Measurements from ENCODE around the gene ARSI. TPM values are rescaled to one million over a fixed set of nuclear protein-coding genes. Genes with fewer than 3 reads are reported as not detected.

ARSI gene
- total and polyA plus RNA-seq, 2 of the 13 experiments (the other 11 are each of a cell fraction or from before 2014, with no cell fraction given): 4.2 to 33.9 TPM

DNA sequence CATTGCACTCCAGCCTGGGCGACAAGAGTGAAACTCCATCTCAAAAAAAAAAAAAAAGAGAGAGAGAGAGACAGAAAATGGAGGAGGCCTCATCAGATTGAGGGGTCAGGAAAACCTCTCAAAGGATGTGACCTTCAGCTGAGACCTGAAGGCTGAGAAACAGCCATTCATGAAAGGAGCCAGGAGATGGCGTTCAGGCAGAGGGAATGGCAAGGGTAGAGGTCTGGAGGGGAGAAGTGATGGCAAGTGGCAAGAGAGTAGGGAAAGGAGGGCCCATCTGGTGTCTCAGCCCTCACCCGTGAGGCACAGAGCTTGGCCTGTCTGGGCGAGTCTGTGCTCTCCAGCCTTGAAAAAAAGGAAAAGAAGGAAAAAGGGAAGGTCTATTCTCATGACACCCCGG is 30.2 kb downstream of the ARSI start:
- 7% methylated on average over 5 of the region's 5 CpGs for WGBS (ENCODE audit: low lambda C conversion rate)
- Histone ChIP-seq H3K4me1 (ENCODE audit: insufficient read depth, low read length) (peaks cover 20% of the 10 kb centered on the region), H3K79me2 (ENCODE audit: insufficient read depth, low read length) (no peaks in the 10 kb centered on the region), H3K9ac (ENCODE audit: insufficient read depth, low read depth, low read length) (no peak overlapping the region), H3K27ac (ENCODE audit: extremely low read length, insufficient read depth, low read length) (no peak overlapping the region), H4K20me1 (ENCODE audit: insufficient read depth, low read length) (no peaks in the 10 kb centered on the region), H2AFZ (ENCODE audit: low read length) (no peak overlapping the region), H3K4me3 (replicated peaks in 1 of 3; ENCODE audit: insufficient read depth in 1 of 3, low read depth in 2 of 3, low read length in 3 of 3) (no peak overlapping the region), H3K9me3 (ENCODE audit: low read length) (no peaks in the 10 kb centered on the region), H3K27me3 (ENCODE audit: control insufficient read depth in 1 of 2, insufficient read depth in 2 of 2, low read length in 2 of 2) (peaks cover 3 to 34% of the 10 kb centered on the region in 2 experiments; a peak in 4 of 5 replicates), H3K4me2 (ENCODE audit: low read depth, low read length) (no peak overlapping the region), H3K36me3 (replicated peaks in 1 of 2; ENCODE audit: control insufficient read depth in 1 of 2, insufficient read depth in 2 of 2, low read length in 2 of 2) (no peaks in the 10 kb centered on the region)
- TF ChIP-seq ZFP1 (CRISPR knock-in tag; IDR thresholded peaks at IDR 0.05): no peak
- TF ChIP-seq, protein P1, sequence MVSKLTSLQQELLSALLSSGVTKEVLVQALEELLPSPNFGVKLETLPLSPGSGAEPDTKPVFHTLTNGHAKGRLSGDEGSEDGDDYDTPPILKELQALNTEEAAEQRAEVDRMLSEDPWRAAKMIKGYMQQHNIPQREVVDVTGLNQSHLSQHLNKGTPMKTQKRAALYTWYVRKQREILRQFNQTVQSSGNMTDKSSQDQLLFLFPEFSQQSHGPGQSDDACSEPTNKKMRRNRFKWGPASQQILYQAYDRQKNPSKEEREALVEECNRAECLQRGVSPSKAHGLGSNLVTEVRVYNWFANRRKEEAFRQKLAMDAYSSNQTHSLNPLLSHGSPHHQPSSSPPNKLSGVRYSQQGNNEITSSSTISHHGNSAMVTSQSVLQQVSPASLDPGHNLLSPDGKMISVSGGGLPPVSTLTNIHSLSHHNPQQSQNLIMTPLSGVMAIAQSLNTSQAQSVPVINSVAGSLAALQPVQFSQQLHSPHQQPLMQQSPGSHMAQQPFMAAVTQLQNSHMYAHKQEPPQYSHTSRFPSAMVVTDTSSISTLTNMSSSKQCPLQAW (CRISPR knock-in tag; IDR thresholded peaks at IDR 0.05): no peak
- TF ChIP-seq TEAD3 (CRISPR knock-in tag; optimal IDR thresholded peaks at IDR 0.05; ENCODE audit: borderline replicate concordance): peak; percentile 14
- peak; percentile 48; the same call in 1 of the 2 replicates for TF ChIP-seq NR2C2 (CRISPR knock-in tag; IDR thresholded peaks at IDR 0.05; ENCODE audit: borderline replicate concordance)
- peak; percentile 90 for TF ChIP-seq STAG1 (CRISPR knock-in tag; IDR thresholded peaks at IDR 0.05)
- TF ChIP-seq IKZF1 (IDR thresholded peaks at IDR 0.05): no peak
- TF ChIP-seq GABPA (IDR thresholded peaks at IDR 0.05; ENCODE audit: low read depth, low read length): no peak
- no peak for TF ChIP-seq GABPA (CRISPR knock-in tag; IDR thresholded peaks at IDR 0.05; ENCODE audit: low read depth)
- TF ChIP-seq NONO (IDR thresholded peaks at IDR 0.05): no peak
- TF ChIP-seq NONO (CRISPR knock-in tag; conservative IDR thresholded peaks at IDR 0.05): no peak
- 0 out of 4 replicates have a peak, but pooled peaks of 1 of the 2 experiments have one; percentile 13 for TF ChIP-seq NR2F1 (CRISPR knock-in tag; IDR thresholded peaks at IDR 0.05)
- peak; percentile 86 for TF ChIP-seq SMC3 (IDR thresholded peaks at IDR 0.05; ENCODE audit: low read length)
- no peak for TF ChIP-seq POLR2G (IDR thresholded peaks at IDR 0.05; ENCODE audit: low read depth, low read length)
- TF ChIP-seq DNMT3B (CRISPR knock-in tag; conservative IDR thresholded peaks at IDR 0.05): no peak
- TF ChIP-seq, protein P2, sequence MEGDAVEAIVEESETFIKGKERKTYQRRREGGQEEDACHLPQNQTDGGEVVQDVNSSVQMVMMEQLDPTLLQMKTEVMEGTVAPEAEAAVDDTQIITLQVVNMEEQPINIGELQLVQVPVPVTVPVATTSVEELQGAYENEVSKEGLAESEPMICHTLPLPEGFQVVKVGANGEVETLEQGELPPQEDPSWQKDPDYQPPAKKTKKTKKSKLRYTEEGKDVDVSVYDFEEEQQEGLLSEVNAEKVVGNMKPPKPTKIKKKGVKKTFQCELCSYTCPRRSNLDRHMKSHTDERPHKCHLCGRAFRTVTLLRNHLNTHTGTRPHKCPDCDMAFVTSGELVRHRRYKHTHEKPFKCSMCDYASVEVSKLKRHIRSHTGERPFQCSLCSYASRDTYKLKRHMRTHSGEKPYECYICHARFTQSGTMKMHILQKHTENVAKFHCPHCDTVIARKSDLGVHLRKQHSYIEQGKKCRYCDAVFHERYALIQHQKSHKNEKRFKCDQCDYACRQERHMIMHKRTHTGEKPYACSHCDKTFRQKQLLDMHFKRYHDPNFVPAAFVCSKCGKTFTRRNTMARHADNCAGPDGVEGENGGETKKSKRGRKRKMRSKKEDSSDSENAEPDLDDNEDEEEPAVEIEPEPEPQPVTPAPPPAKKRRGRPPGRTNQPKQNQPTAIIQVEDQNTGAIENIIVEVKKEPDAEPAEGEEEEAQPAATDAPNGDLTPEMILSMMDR (CRISPR knock-in tag; IDR thresholded peaks at IDR 0.05): peak; percentile 88
- 0 out of 2 replicates have a peak, but pooled peaks have one; percentile 23 for TF ChIP-seq THAP11 (CRISPR knock-in tag; IDR thresholded peaks at IDR 0.05)
- 0 out of 2 replicates have a peak, but pooled peaks have one; percentile 13 for TF ChIP-seq RARA (CRISPR knock-in tag; IDR thresholded peaks at IDR 0.05)
- TF ChIP-seq NR2F6 (IDR thresholded peaks at IDR 0.05): peak; percentile 77
- TF ChIP-seq NR2F6 (CRISPR knock-in tag; IDR thresholded peaks at IDR 0.05): peak; percentile 91
- TF ChIP-seq ERF (CRISPR knock-in tag; IDR thresholded peaks at IDR 0.05): 0 out of 2 replicates have a peak, but pooled peaks have one; percentile 26
- TF ChIP-seq FOXC1 (CRISPR knock-in tag; IDR thresholded peaks at IDR 0.05; ENCODE audit: borderline replicate concordance): no peak
- peak; percentile 70 for TF ChIP-seq RAD21 (CRISPR knock-in tag; IDR thresholded peaks at IDR 0.05)
- no peak for TF ChIP-seq ZNF274 (CRISPR knock-in tag; IDR thresholded peaks at IDR 0.05)
- in situ Hi-C loops (cut with HindIII; ENCODE audit: extremely low pct_ligation_motif_present, low pct_unique_long_range_greater_than_20kb): loop anchor here (5.0 kb wide), 1 partner anchor 165 kb away; no protein-coding TSS in a partner anchor
- ATAC-seq (peak; percentile 86), DNase-seq (ENCODE audit: low spot score) (peak; percentile 55), FAIRE-seq (peak; percentile 72)
- POLR2A ChIA-PET: no interaction called here
- BruUV-seq (replicated peaks): no TSS peak
- intact Hi-C loops (cut with micrococcal nuclease; ENCODE audit: unreplicated experiment): loop anchor here (1.0 to 5.0 kb wide), 2 partner anchors 78 to 165 kb away; no protein-coding TSS in a partner anchor
- CTCF ChIA-PET (ENCODE audit: low intra/inter-chr PET ratio, low total read pairs): interaction anchor here (2.3 kb wide), 1 partner anchor 78 kb away, joined by 21 read pairs; no protein-coding TSS in a partner anchor
